SKM-1 treated with dmso at 0.1 percent for 144 hours (cell line): ENCODE data around the gene LARGE2.

Source experiments
- DNase-seq: peaks from one replicate; lab custom pipeline; 2025; ENCODE audit not compliant: unreplicated experiment; lab: John Stamatoyannopoulos, UW

The LARGE2 gene

DNA sequence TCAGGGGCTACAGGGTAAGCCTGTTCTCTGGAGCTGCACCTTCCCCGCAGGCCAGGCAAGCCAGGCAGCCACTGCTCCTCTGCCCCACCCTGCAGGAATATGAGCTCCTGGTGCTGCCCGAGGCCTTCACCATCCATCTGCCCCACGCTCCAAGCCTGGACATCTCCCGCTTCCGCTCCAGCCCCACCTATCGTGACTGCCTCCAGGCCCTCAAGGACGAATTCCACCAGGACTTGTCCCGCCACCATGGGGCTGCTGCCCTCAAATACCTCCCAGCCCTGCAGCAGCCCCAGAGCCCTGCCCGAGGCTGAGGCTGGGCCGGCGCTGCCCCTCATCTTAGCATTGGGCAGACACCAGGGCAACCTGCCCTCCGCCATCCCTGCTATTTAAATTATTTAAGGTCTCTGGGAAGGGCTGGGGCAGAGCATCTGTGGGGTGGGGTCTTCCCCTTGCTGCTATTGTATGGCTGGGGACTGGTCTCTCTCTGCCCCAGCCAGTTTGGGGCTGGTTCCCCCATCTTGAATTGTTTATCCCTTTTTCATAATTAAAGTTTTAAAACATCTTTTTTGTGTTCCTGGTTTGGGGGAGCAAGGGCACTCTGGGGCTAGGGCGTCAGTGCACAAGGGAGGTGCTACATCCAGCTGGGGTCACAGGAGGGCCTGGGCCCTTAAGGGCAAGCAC lies 6.2 kb downstream of the LARGE2 start:
- no peak for DNase-seq

DNA sequence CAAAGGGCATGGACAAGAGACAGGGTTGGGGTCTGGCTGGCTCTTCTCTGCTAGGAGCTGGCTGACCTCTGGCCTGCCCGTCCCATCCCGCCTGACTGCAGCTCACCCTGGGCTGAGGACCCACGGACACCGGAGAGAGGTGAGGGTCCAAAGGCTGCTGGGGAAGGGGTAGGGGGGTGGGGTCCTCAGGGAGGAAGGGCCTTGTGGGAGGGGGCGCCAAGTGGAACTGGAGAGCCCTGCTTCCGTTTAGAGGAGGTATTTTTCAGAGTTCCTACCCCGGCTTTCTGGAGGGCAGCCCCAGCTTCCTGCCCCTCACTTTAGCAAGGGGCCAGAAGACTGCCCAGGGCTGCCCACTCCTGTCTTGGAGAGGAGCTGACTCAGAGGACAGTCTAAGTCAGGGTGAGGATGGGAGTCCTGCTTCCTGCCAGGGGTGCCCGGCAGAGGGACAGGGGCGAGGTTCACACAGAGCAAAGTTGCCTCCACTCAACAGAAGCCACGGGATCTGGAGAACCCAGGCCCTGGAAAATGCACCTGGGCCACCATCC lies 7.1 kb downstream of the LARGE2 start:
- DNase-seq = no peak

DNA sequence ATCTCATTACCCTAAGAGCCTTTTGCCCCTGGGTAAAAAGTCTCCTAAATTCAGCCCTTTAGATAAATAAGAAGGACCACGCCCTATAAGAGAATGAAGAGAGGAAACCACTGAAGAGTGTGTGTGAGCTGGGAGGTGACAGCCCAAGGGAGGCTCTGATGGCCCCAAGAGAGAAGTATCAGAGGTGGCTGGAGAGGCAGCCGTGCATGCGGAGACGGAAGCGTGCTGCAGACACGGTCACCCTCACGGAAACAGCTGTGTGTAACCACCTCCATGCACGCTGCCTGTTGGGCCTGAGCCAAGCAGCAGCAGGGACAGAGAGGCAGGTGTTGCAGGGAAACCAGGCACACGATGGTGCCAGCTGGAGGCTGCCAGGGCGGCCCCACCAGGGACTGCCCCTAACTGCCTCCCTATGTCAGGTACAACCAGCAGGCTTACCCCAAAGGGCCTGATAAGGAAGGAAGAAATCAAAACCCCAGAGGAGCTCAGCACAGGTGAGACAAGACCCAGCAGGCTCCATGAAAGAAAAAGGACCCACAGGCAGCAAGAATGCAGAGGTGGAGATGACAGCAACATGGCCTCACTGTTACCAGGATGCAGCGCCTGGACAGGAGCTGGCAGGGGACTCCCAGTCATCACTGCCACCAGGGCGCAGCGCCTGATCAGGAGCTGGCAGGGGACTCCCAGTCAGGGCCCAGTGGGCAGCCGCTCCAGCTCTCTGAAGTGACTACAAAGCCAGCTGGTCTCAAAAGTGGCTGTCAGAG lies 7.8 kb downstream of the LARGE2 start:
- no peak for DNase-seq

DNA sequence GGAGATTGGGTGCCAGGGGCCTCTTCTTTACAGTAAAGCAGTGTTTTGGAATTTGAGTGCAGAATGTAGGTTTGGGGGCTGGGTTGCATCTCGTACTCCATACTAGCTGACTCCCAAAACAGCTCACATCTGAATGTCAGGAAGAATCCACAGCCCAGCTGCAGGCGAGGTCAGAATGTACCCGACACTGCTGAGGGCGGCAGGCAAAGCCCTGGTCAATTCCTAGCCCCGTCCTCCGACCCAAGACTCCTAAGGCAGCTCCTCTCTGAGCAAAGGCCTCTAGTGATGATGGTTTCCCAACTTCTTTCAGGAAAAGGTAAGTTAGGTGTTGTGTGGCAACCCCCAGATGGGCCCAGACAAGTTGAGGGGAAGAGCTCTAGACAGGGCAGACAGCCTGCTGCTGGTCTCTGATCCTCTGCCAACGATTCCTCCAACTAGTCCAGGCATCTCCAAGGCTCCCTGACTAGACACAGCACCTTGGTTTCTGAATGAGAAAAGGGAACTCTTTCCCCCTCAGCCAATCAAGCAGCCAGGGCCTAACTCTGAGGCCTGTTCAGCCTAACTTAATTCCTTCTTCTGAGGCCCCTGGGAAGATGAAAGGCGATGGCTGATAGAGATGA lies 8.6 kb downstream of the LARGE2 start:
- DNase-seq = no peak

DNA sequence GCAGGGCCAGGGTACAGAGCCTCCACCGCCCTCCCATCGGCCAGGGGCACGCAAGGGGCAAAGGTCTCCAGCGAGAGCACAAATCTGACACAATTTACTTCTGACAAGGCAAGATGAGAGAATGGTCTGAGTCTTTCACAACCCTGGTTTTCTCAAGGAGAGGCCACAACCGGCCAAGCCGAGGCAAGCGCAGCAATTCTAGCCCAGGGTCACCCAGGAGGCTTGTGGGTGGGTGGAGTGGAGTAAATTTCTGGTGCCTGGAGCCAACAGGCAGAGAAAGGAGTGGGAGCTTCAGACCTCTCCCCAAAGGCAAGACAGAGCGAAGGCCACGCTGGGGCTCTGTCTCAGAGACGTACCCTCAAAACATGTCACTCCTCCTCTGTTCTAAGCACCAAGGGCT lies 9.3 kb downstream of the LARGE2 start:
- no peak for DNase-seq

DNA sequence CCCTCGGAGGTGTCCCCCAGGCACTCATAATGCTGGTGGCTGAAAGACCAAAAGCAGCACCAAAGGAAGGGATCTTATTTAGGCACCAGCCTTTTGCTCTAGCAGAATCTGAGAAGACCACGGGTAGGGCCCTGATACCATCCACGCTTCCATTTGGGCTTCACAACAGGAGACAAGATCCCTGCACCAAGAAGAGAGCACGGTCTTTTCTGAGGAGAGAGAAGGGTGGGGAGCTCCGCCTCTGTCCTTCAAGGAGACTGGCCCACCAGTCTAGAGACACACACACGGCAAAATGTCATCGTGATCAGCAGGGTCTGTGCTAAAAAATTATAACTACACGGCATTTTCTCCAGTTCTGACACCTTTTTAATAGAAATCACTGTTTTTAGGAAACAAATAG lies 9.8 kb downstream of the LARGE2 start:
- DNase-seq = no peak

DNA sequence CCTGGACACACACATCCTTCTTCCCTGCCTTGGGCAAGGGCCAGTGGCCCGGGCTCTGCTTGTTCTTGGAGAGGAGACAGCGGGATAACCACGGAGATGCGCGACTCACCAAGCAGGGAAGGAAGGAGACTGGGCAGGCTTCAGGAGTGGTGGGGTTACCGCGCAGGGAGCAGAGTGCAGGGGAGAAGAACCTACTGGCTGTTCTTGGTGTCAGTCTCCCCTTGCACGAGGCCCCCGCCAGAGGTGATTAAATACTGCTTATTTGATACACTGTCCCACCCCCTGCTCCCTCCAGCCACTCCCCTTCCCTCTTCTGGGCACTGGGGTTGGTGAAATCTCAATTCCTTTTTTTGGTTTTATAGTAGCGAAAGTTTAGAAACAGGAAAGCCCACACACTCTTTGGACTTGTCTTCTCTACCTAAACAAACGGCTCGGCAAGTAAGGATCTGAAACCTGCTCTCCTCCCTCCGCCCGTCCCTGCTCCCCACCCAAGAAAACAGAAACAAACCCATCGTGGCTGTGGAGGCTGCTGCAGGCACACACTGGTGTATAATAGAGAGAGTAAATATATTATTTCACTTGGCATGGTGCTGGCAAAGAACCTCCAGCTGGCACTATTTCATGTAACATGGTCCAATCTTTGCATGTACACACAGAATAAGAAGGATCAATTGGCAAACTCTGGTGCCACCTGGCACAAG lies 10.8 kb downstream of the LARGE2 start:
- no peak for DNase-seq

DNA sequence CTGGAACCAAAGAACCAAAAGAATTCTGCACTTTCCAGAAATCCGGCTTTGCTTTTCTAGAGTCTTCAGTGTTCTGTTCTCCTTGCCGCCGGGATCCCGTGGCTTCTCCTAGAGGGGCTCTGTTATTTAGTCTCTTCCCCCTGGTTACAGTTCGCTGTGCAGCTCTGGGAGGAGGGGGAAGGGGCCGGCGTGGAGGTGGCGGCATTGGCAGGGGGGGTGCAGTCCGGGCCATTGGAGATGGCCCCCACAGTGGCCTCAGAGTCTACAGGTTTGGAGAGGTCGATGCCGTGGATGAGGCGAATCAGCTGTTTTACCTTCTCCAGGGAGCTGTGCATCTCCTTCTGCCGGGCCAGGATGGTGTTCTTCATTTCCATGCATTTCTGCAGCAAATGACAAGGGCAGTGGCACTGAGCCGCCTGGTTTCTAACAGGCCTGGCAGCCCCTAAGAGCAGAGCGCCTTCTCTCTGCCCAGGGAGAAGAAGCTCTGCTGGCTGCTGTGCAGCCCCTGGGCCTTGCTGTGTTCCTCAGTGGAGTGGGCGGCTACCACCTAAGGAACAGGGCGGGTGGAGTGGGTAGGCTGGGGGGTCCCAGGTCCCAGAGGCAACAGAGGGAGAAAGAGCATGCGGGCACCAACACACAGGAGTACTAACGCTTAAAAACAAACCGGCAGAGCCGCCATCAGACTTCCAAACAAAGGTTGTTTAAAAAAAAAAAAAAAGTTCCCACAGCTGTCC lies 11.6 kb downstream of the LARGE2 start:
- DNase-seq = no peak

DNA sequence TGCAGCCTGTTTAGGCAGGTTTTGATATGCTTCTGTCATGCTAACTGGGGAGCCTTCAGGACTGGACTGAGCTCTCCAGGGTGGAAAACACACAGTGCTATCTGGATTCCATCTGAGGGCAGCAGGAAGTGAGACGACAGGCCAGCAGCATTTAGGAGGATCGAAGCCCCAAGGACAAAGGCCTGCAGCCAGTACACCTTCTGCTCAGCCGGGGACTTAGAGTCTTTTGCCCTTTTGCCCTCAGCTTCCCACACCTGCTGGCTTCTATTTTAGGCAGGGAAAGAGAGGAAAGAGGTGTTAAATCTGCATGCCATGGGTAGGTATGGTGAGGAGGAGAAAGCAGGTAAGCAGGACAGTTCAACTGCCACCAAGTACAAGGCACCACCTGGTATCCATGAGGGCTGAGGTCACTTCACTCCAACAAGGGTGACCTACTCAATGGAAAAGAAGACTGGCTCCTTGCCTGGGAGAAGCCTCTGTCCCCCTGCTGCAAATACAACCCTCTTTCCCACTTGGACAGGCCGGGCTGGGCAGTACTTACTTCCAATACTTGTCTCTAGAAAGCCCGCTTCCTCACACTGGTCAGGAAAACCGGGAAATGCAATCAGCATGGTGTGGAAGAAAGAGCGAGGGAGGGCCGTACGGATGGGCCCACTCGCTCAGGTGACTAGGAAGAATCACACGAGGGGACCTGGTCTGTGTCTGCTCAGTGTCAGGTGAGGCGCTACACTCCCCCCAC lies 12.3 kb downstream of the LARGE2 start:
- no peak for DNase-seq

DNA sequence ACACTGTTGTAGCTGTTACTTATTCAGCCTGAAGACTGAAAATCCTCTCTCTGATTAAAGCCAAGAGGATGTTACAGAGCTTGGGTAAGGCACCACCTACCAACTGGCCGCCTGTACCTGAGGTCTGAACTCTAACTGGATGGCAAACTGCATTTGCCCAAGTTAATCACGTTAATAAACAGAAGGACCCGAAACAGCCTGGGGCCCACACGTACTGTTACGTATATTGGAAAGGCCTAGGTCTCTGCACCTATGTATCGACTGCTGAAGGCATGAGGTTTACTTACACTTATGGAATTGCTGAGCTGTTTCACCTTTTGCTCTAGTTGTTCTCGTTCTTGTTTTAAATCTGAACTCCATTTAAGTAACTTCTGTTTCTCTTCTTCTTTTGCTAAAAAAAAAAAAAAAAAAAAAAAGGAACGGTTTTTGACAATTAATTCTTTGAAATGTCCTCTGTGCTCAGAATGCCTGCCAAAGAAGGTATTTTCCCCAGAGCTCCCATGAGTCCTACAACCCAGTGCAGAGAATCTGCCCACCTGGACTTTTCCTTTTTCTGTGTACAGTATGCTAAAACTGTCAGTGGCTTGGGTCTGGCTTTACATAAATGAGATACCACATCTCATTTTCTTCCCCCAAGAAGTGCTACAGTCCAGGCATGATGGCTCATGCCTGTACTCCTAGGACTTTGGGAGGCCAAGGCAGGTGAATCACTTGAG lies 13.1 kb downstream of the LARGE2 start:
- DNase-seq = no peak

DNA sequence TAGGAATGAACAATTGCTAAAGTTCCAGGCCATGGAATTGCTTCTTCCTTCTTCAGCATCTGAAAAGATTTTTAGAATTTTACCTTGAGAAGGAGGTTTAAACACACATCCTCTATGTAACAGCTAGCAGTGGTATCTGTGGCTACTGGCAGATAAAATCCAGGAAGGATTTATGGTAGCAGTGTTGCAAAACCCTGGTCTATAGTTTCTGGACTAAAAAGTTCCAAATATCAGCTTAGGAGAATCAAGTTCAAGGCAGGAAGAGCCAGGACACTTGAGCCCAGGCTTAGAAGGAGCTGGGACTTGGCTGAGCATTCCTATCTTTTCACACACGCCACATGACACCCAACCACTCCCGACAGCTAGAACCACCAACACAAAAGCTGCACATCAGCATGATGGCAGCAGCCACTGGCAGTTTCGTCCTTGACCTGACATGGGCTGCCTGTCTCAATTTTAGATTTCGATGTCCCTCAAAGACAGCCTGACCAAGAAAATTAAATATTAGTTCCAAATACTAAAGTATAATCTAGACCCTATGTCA lies 14.1 kb downstream of the LARGE2 start:
- DNase-seq = no peak

DNA sequence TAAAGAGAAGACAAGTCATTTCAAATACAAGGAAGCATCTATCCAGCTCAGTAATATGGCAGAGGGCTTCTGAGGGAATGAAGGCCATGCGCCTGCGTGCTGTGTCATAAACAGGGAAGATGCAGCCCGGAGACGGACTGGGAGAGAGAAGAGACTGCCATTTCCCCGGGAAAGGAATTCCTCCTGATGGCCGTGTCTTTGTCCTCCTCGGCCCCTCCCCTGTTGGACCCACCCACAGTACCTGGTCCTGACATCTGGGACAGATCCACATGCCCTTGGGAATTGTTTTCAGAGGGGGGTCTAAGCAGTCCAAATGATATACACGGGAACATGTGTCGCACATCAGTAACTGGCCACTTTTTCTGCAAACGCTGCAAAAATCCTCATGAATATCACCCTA lies 15.5 kb downstream of the LARGE2 start:
- no peak for DNase-seq

DNA sequence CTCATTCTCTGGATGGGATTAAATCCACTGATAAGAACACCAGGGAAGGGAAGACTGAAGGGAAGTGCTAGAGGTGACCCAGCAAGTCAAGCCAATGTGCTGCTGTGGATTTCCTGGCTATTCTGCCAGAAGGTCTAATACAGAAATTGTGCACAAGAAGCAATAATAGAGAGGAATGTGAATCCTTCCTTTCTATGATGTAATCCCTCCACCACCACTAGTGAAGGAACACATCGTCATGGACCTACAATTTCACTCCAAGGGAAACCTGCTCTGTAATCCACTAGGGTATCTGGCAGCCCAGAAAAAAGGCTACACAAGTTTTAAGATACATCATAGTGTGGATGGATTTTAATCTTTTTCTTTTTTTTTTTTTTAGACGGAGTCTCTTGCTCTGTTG lies 17.4 kb downstream of the LARGE2 start:
- no peak for DNase-seq

DNA sequence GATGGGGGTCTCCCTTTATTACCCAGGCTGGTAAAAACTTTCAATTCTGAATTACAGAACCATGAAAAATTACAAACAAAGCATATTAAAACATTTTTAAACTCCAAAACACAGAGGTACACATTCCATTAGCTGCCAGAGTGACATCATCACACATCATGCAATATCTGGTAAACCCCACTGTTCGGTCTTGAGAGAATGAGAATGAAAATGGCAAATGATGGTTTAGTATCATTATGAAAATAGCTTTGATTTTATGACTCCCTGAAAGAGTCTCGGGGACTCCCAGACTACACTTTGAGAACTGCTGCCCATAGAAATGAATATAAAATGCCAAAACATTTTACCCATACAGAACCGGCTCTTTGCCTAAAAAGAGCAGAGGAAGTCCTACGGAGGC lies 18.8 kb downstream of the LARGE2 start:
- DNase-seq = no peak

DNA sequence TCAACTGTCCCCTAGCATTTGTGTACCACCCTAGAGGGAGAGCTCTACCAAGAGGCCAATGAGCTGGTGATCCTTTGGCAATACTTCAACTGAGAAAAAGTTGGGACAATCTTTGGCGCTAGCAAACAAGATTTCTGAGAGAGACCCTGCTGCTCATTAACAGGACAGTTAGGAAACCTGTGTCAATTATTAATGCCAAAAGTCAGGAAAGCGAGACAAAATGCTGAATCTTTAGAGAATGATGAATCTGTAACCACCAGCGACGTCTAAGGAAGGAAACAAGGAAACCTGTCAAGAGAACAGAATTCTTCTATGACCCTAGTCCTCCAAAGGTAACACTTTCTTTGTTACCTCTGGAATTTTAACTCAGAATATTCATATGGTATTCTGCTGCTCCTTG lies 19.9 kb downstream of the LARGE2 start:
- no peak for DNase-seq

DNA sequence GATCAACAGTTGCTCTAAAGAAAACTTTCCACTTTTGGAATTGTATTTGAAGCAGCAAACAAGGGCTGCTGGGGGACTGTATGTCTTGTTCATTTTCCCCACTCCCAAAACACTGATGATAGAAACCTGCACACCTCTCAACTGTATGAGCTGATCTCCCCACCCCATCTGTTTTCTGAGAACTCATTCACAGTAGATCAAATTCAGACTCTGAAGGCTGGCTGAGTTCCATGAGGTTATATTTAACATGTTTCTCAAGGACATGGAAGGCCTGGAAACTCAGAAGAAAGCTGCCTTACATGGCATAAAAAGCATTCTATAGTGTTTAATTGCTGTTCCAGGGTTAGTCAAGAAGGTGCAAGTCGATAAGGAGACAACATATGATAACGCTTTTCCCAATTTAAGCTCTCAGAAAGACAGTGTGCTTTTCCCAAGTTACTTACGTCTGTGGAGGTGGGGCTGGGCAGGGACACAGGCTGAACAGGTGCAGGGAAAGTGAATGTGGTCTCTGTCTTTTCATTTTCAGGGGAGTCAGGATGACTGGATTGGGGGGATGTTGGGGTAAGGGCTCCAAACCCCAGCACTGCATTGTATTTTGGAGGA lies 23.0 kb downstream of the LARGE2 start:
- no peak for DNase-seq

DNA sequence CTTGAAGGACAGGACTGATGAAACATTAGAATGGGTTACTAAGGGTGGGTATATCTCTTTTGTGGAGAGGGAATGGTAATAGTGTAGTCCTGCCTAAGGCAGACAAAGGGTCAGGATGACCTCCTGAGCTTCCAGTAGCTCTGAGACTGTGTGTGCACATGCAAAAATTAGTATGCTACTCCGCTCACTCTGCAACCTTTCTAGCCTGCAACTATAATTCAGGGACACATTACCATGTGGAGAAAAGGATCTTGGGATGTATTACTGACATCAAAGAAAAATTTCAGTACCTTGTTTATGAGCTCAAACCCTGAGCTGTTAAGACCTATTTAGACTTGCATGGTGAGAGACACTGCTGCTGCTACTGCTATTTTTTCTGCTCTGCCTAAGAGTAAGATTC lies 25.4 kb downstream of the LARGE2 start:
- no peak for DNase-seq

DNA sequence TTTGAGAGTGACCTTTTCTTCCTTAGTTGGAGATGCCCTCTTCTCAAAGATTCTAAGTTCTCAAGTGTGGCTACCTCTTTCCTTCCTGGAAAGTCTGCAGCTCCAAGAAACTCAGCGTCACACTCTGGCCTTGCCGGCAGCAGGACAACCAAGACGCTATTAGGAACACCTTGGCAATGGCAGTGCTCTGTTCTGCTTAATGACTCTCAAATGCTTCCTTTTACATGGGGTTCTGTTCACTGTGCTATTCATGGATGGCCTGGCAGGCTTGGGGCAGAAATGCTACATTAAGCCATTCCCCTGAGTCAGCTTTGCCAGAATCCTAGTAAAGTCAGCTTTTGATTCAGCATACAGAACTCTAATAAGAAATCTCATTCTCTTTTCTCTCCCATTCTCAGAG lies 25.9 kb downstream of the LARGE2 start:
- DNase-seq = no peak

DNA sequence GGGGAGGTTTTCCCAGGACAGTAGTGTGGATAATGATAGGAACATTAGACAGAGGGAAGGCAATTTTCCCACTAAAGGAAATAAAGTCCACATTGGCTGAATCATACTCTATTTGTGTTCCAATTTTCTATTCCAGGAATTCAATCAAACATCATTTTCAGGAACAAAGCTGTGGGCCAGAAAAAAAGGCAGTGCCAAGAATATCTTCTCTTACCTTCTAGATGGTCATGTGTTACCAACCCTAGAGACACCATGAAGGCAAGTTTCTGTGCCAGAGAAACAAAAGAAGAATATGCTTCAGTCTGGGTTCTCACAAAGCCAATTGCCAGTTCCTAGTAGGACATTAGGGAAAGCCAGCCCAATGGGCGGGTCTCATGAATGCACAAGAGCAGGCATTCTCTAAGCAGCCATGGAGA lies 27.5 kb downstream of the LARGE2 start:
- DNase-seq = no peak
